H1 (cell line): ENCODE results near the gene IRGC. TPM values are rescaled to one million over a fixed set of nuclear protein-coding genes. Genes with fewer than 3 reads are reported as not detected.

Experiments
- CTCF ChIA-PET: fragments of 300-600 bp; sonication (Branson Sonifier 250); formaldehyde crosslinking; loops from one replicate; lab custom pipeline; 2021; ENCODE audit not compliant: partially characterized antibody; lab: Charles Lee
- POLR2A ChIA-PET: fragments of 300-600 bp; sonication (Branson Sonifier 250); formaldehyde crosslinking; loops from one replicate; lab custom pipeline; 2021; ENCODE audit warnings: inconsistent platforms; ENCODE audit not compliant: partially characterized antibody; lab: Charles Lee
- DNase-seq, 2 experiments: peaks; one replicate each; pipeline versions ENCODE4 v3.0.0 to v3.0.0-alpha.2; 2010 to 2022; ENCODE audit warnings: low spot score in 2 of 2, low read depth in 1 of 2, mixed read lengths in 1 of 2
- FAIRE-seq: peaks from 2 replicates; lab custom pipeline; 2011; peaks lifted over from hg19 to GRCh38; lab: Jason Lieb, UNC
- H2AFZ ChIP-seq: 2 replicates; pipeline ENCODE4 v1.8.1; 2012; ENCODE audit warnings: low read length, inconsistent platforms
- H2AK5ac ChIP-seq: 2 replicates; pipeline ENCODE4 v1.6.1; 2013; ENCODE audit warnings: low read depth, low read length
- H2BK120ac ChIP-seq: replicated peaks from 2 replicates; pipeline ENCODE3; 2013; ENCODE audit warnings: low read depth, low read length, inconsistent platforms
- H2BK12ac ChIP-seq: 2 replicates; pipeline ENCODE4 v1.6.1; 2013; ENCODE audit warnings: low read depth, low read length
- H2BK15ac ChIP-seq: 2 replicates; pipeline ENCODE4 v1.6.1; 2013; ENCODE audit warnings: low read length
- H2BK20ac ChIP-seq: 2 replicates; pipeline ENCODE4 v1.6.1; 2013; ENCODE audit warnings: low read length
- H2BK5ac ChIP-seq: 2 replicates; pipeline ENCODE4 v1.6.1; 2013; ENCODE audit warnings: low read depth, low read length
- H3K14ac ChIP-seq: 2 replicates; pipeline ENCODE4 v1.6.1; 2013; ENCODE audit warnings: inconsistent platforms; ENCODE audit not compliant: insufficient read length
- H3K18ac ChIP-seq: 2 replicates; pipeline ENCODE4 v1.6.1; 2013; ENCODE audit warnings: low read length; ENCODE audit errors: extremely low read depth
- H3K23ac ChIP-seq: 2 replicates; pipeline ENCODE4 v1.6.1; 2013; ENCODE audit warnings: inconsistent platforms; ENCODE audit not compliant: insufficient read length
- H3K23me2 ChIP-seq: 2 replicates; pipeline ENCODE4 v1.6.1; 2013; ENCODE audit warnings: low read depth, low read length
- H3K27ac ChIP-seq: 2 replicates; pipeline ENCODE4 v1.6.1; 2011; ENCODE audit warnings: low read depth, low read length, inconsistent platforms
- H3K27me3 ChIP-seq, 4 experiments: replicated peaks in 1 of 4; 1 replicate in 1 of 4; 2 replicates in 3 of 4; pipeline versions ENCODE4 v1.6.1 to v1.8.1; 2011 to 2013; ENCODE audit warnings: low read length in 3 of 4, mild to moderate bottlenecking in 3 of 4, inconsistent platforms in 2 of 4, mixed read lengths in 2 of 4, moderate library complexity in 1 of 4; ENCODE audit not compliant: control insufficient read depth in 3 of 4, insufficient read depth in 3 of 4; ENCODE audit errors: extremely low read depth in 1 of 4
- H3K36me3 ChIP-seq, 4 experiments: 2 replicates each; pipeline versions ENCODE4 v1.6.1 to v1.8.1; 2011 to 2013; ENCODE audit warnings: mild to moderate bottlenecking in 4 of 4, low read length in 3 of 4, moderate library complexity in 2 of 4, control low read depth in 1 of 4, inconsistent platforms in 1 of 4; ENCODE audit not compliant: insufficient read depth in 4 of 4, control insufficient read depth in 2 of 4
- H3K4ac ChIP-seq: replicated peaks from 2 replicates; pipeline ENCODE3; 2013; ENCODE audit warnings: low read length, low read depth, mixed read lengths, inconsistent platforms; ENCODE audit not compliant: insufficient read length
- H3K4me1 ChIP-seq, 4 experiments: replicated peaks in 1 of 4; 1 replicate in 1 of 4; 2 replicates in 3 of 4; pipeline versions ENCODE4 v1.6.1 to v1.8.1; 2011 to 2013; ENCODE audit warnings: low read length in 3 of 4, inconsistent platforms in 2 of 4, mixed read lengths in 1 of 4; ENCODE audit not compliant: insufficient read depth in 4 of 4, control insufficient read depth in 3 of 4
- H3K4me2 ChIP-seq, 2 experiments: 2 replicates each; pipeline versions ENCODE4 v1.6.1 to v1.8.1; 2011 to 2013; ENCODE audit warnings: low read depth in 2 of 2, low read length in 2 of 2, control low read depth in 1 of 2, inconsistent platforms in 1 of 2, mild to moderate bottlenecking in 1 of 2; ENCODE audit not compliant: insufficient read depth in 1 of 2
- H3K4me3 ChIP-seq, 4 experiments: fragments of 200-600, 300-600 bp in 1 of 4; sonication (generic), shearing (Covaris generic), sonication (Bioruptor Twin) in 1 of 4; 2 replicates each; pipeline versions ENCODE4 v1.5.1 to v1.8.1; 2011 to 2016; ENCODE audit warnings: low read length in 4 of 4, low read depth in 3 of 4, control low read depth in 2 of 4, inconsistent platforms in 2 of 4, mild to moderate bottlenecking in 2 of 4, mixed read lengths in 1 of 4, moderate library complexity in 1 of 4; ENCODE audit not compliant: insufficient read depth in 2 of 4; ENCODE audit errors: extremely low read depth in 1 of 4
- H3K56ac ChIP-seq: replicated peaks from 2 replicates; pipeline ENCODE3; 2013; ENCODE audit warnings: low read depth, mild to moderate bottlenecking, mixed read lengths, low read length, inconsistent platforms; ENCODE audit not compliant: insufficient read length
- H3K79me1 ChIP-seq: 2 replicates; pipeline ENCODE4 v1.6.1; 2013; ENCODE audit warnings: low read depth, low read length, control low read depth
- H3K79me2 ChIP-seq, 2 experiments: 2 replicates each; pipeline versions ENCODE4 v1.6.1 to v1.8.1; 2012 to 2013; ENCODE audit warnings: low read length in 2 of 2, mild to moderate bottlenecking in 2 of 2, inconsistent platforms in 1 of 2; ENCODE audit not compliant: insufficient read depth in 2 of 2, control insufficient read depth in 1 of 2
- H3K9ac ChIP-seq, 4 experiments: replicated peaks in 1 of 4; 1 replicate in 1 of 4; 2 replicates in 3 of 4; pipeline versions ENCODE4 v1.6.1 to v1.8.1; 2011 to 2013; ENCODE audit warnings: low read depth in 3 of 4, low read length in 3 of 4, control low read depth in 2 of 4, mild to moderate bottlenecking in 2 of 4, moderate library complexity in 2 of 4, inconsistent platforms in 1 of 4; ENCODE audit errors: extremely low read depth in 1 of 4
- H3K9me3 ChIP-seq, 2 experiments: 2 replicates each; pipeline versions ENCODE4 v1.6.1 to v1.8.1; 2012 to 2013; ENCODE audit warnings: mild to moderate bottlenecking in 2 of 2, moderate library complexity in 2 of 2, control low read depth in 1 of 2, inconsistent platforms in 1 of 2, low read depth in 1 of 2, low read length in 1 of 2, mixed read lengths in 1 of 2; ENCODE audit not compliant: insufficient read depth in 2 of 2
- H4K20me1 ChIP-seq, 2 experiments: replicated peaks in 1 of 2; 2 replicates each; pipeline versions ENCODE3 to v1.8.1; 2011 to 2013; ENCODE audit warnings: inconsistent platforms in 2 of 2, low read length in 2 of 2, mild to moderate bottlenecking in 1 of 2; ENCODE audit not compliant: insufficient read depth in 2 of 2, control insufficient read depth in 1 of 2
- H4K5ac ChIP-seq: 2 replicates; pipeline ENCODE4 v1.6.1; 2013; ENCODE audit warnings: low read length, low read depth, mixed read lengths, inconsistent platforms; ENCODE audit not compliant: insufficient read length
- H4K8ac ChIP-seq: 2 replicates; pipeline ENCODE4 v1.8.0; 2013; ENCODE audit warnings: mild to moderate bottlenecking, moderate library complexity, low read length, inconsistent platforms; ENCODE audit not compliant: insufficient read depth; ENCODE audit errors: extremely low read depth
- H4K91ac ChIP-seq: replicated peaks from 2 replicates; pipeline ENCODE3; 2013; ENCODE audit warnings: low read length, mixed read lengths, inconsistent platforms; ENCODE audit not compliant: insufficient read length
- CBX8 ChIP-seq: fragments of 300-800, 300-1000 bp; sonication (generic); IDR thresholded peaks from 2 replicates; pipeline ENCODE4 v1.7.1; 2016; ENCODE audit warnings: low read depth, low read length, borderline replicate concordance
- CEBPB ChIP-seq: IDR thresholded peaks from 2 replicates; pipeline ENCODE4 v1.6.1; 2012; ENCODE audit warnings: low read depth, low read length
- CHD1 ChIP-seq: IDR thresholded peaks from 2 replicates; pipeline ENCODE4 v1.6.1; 2012; ENCODE audit warnings: low read depth, low read length, improper control_type of control experiment
- HDAC6 ChIP-seq: IDR thresholded peaks from one replicate; pipeline ENCODE4 v1.7.1; 2012; ENCODE audit warnings: low read depth, mild to moderate bottlenecking, inconsistent platforms, low read length, moderate library complexity
- PHF8 ChIP-seq: fragments of 200-600 bp; sonication (generic); conservative IDR thresholded peaks from 2 replicates; pipeline ENCODE4 v1.7.1; 2012; ENCODE audit warnings: low read depth, mild to moderate bottlenecking, inconsistent platforms, low read length, moderate library complexity
- POLR2AphosphoS5 ChIP-seq: IDR thresholded peaks from 2 replicates; pipeline ENCODE4 v1.6.1; 2011; ENCODE audit warnings: low read depth, low read length
- POU5F1 ChIP-seq: IDR thresholded peaks from 2 replicates; pipeline ENCODE4 v1.6.1; 2011; ENCODE audit warnings: low read depth, mild to moderate bottlenecking, low read length, moderate library complexity
- RBBP5 ChIP-seq: IDR thresholded peaks from 2 replicates; pipeline ENCODE4 v1.7.1; 2012; ENCODE audit warnings: low read depth, mild to moderate bottlenecking, inconsistent platforms, low read length, moderate library complexity, borderline replicate concordance
- SP1 ChIP-seq: IDR thresholded peaks from 2 replicates; pipeline ENCODE4 v1.6.1; 2011; ENCODE audit warnings: low read depth, low read length
- TAF1 ChIP-seq: IDR thresholded peaks from 2 replicates; pipeline ENCODE4 v1.6.1; 2011; ENCODE audit warnings: mild to moderate bottlenecking, low read depth, low read length
- TBP ChIP-seq: IDR thresholded peaks from 2 replicates; pipeline ENCODE4 v1.6.1; 2011; ENCODE audit warnings: low read depth, low read length, improper control_type of control experiment
- TCF12 ChIP-seq: IDR thresholded peaks from 2 replicates; pipeline ENCODE4 v1.6.1; 2011; ENCODE audit warnings: low read depth, mild to moderate bottlenecking, low read length
- YY1 ChIP-seq: IDR thresholded peaks from 2 replicates; pipeline ENCODE4 v1.6.1; 2011; ENCODE audit warnings: low read depth, mild to moderate bottlenecking, low read length
- WGBS, 2 experiments: shearing (Covaris generic) in 1 of 2; methylation state at CpG; one replicate each; pipeline versions ENCODE4 v1.1.6 to v1.1.7; 2013 to 2015; ENCODE audit warnings: low lambda C conversion rate in 2 of 2, mixed read lengths in 2 of 2, inconsistent platforms in 1 of 2, low coverage in 1 of 2, missing lambda C conversion rate in 1 of 2; ENCODE audit not compliant: insufficient replicate concordance in 2 of 2, insufficient coverage in 1 of 2, insufficient read length in 1 of 2; ENCODE audit errors: extremely low coverage in 1 of 2, missing lambda C conversion rate in 1 of 2; 5-methylcytosine and 5-hydroxymethylcytosine counted together
- polyA plus RNA-seq, 7 experiments: library from polyadenylated mRNA; depleted of rRNA in 3 of 7; stranded (reverse) in 5 of 7; unstranded in 2 of 7; fragments of >200 nt in 5 of 7; fragments of 200-250 nt in 2 of 7; gene quantifications; 1 replicate in 5 of 7; 2 replicates in 1 of 7; 4 replicates in 1 of 7; pipeline versions ENCODE4 v1.2.1 to v1.2.3, GENCODE V29; 2011 to 2013; ENCODE audit warnings: missing spikeins in 2 of 7, mixed read lengths in 2 of 7
- total RNA-seq: library from RNA; stranded (reverse); fragmentation: NEBNext Ultra II Directional; extraction: Animal tissue kit (Norgen Biotek cat#: 25700); gene quantifications from 2 replicates; pipeline ENCODE4 v1.2.1, GENCODE V29; 2021

Gene IRGC
- total and polyA plus RNA-seq, 2 of the 8 experiments (the other 6 are each of a cell fraction or from before 2014, with no cell fraction given) = not detected

GRCh38 chr19:43667876-43668405, 47.9 kb upstream of the IRGC start:
- Histone ChIP-seq H3K9me3 (no peaks in the 10 kb centered on the region), H3K27me3 (peaks cover 0 to 6% (median 2%) of the 10 kb centered on the region in 4 experiments; a peak in 3 of 7 replicates), H3K23me2 (peaks cover 21% of the 10 kb centered on the region; the same call in 1 of the 2 replicates), H2BK15ac (0 out of 2 replicates have a peak overlapping the region, but pooled peaks have one; percentile 31), H2BK12ac (peak overlapping the region; percentile 68; the same call in 1 of the 2 replicates), H3K4me1 (peaks cover 8 to 15% (median 9%) of the 10 kb centered on the region in 4 experiments), H2BK5ac (peak overlapping the region; percentile 87), H3K56ac (no peak overlapping the region), H2AK5ac (no peak overlapping the region), H4K8ac (peak overlapping the region; percentile 97), H3K18ac (peak overlapping the region; percentile 78), H3K27ac (peak overlapping the region; percentile 62), H3K9ac (peak overlapping the region; percentile 61 to 78 (median 74)), H3K23ac (no peak overlapping the region), H3K79me2 (no peaks in the 10 kb centered on the region), H4K91ac (peak overlapping the region; percentile 44), H3K4me3 (peak overlapping the region; percentile 49 to 64 (median 56)), H2BK120ac (no peak overlapping the region), H4K20me1 (no peaks in the 10 kb centered on the region), H3K79me1 (no peaks in the 10 kb centered on the region), H3K4ac (no peak overlapping the region), H3K14ac (no peak overlapping the region), H3K36me3 (peaks cover 0 to 13% (median 5%) of the 10 kb centered on the region in 4 experiments; a peak in 5 of 8 replicates), H2AFZ (peak overlapping the region; percentile 75), H2BK20ac (no peak overlapping the region), H4K5ac (peak overlapping the region; percentile 23), H3K4me2 (peak overlapping the region; percentile 69 to 75)
- 24% methylated on average over 29 of the region's 29 CpGs; no CpG with 5 or more reads in 1 of the 2 experiments for WGBS, 2 experiments
- ChIA-PET POLR2A (interaction anchor here (0.6 to 2.2 kb wide), 9 partner anchors 8 to 87 kb away, joined by 3 to 6 read pairs (median 3); partner anchors contain the start of genes IRGQ, SMG9 and ZNF576), CTCF (interaction anchor here (0.5 to 2.5 kb wide), 24 partner anchors 9 to 1738 kb away, joined by 3 to 5 read pairs (median 3); partner anchors contain the start of gene ZNF428)
- no peak for FAIRE-seq
- no peak for DNase-seq
- TF ChIP-seq POU5F1 (no peak), POLR2AphosphoS5 (no peak), TAF1 (peak; percentile 62; the same call in 1 of the 2 replicates), TBP (peak; percentile 38; the same call in 1 of the 2 replicates), HDAC6 (no peak), TCF12 (no peak), CHD1 (no peak), CEBPB (no peak), RBBP5 (0 out of 2 replicates have a peak, but pooled peaks have one; percentile 43), CBX8 (no peak), SP1 (peak; percentile 53; the same call in 1 of the 2 replicates), YY1 (no peak), PHF8 (peak; percentile 54; the same call in 1 of the 2 replicates)
